Caki2 (cell line): ENCODE results near the gene MARCHF7. TPM values are rescaled to one million over a fixed set of nuclear protein-coding genes. Genes with fewer than 3 reads are reported as not detected.
A peak's percentile ranks its signal among the peaks of the same experiment; 100 is the strongest.

Experiments
- DNase-seq: peaks from one replicate; pipeline ENCODE4 v3.0.0-alpha.2; 2015; ENCODE audit warnings: low read depth
- in situ Hi-C: cut with HindIII; loops from 2 replicates; pipeline ENCODE4 v1.10.0; 2016; ENCODE audit warnings: low sequenced_read_pairs, low pct_unique_long_range_greater_than_20kb, mixed read lengths
- total RNA-seq: library from RNA; depleted of rRNA; stranded (reverse); fragments of >200 nt; shearing (Covaris generic); gene quantifications from 2 replicates; pipeline ENCODE4 v1.2.3, GENCODE V29; 2014; ENCODE audit warnings: low replicate concordance; rRNA removed

MARCHF7 gene
- total RNA-seq, 1 experiment from 2014 or later = 74.2 TPM

GRCh38 chr2:159750873-159751272 is 38.6 kb downstream of the MARCHF7 start:
- in situ Hi-C loops = no loop called here
- DNase-seq = no peak

- no peak for DNase-seq
- in situ Hi-C loops = no loop called here
Measured at GRCh38 chr2:159753797-159754196, 41.5 kb downstream of the MARCHF7 start.

DNA sequence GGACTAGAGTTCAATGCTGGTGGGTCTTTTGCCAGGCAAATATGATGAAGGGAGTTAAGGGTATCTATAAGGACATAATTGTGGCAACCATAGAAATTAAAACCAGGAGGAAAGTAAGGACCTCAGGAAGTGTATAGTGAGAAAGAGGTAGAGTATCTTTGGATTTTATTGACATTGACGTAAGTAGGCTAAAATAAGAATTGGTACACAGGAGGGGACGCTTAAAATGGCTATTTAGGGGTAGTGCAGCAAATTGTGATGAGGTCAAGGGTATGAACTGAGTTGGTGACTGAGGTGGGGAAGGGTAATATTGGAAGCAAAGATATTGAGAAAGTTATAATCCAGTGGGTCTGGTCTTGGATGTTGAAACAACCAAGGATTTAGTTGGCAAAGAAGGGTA is 42.7 kb downstream of the MARCHF7 start:
- in situ Hi-C loops = no loop called here

DNA sequence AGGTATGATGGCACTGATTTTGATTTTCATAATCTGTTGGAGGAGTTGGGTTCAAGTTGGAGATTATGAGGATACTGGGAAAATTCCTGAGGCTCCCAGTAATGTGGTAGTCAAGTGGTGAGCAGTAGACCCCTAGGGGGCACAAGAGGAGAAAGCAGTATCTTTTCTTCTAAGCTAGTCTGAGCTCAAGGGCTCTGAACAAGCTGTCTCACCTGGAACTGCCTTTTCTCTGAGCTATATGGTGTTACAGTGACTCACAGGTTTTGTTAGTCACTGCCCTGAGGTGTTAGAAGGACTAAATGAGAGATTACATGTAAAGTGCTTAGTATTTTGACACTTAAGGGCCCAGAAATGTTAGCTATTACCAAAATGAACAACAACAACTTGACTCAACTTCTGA is 43.5 kb downstream of the MARCHF7 start:
- peak; percentile 70 for DNase-seq

More for the DNA sequence above, 42.7 kb downstream of the MARCHF7 start:
- no peak for DNase-seq

GRCh38 chr2:159758239-159758638 is 45.9 kb downstream of the MARCHF7 start:
- in situ Hi-C loops = no loop called here
- DNase-seq = no peak

More for the DNA sequence above, 43.5 kb downstream of the MARCHF7 start:
- in situ Hi-C loops = no loop called here

DNA sequence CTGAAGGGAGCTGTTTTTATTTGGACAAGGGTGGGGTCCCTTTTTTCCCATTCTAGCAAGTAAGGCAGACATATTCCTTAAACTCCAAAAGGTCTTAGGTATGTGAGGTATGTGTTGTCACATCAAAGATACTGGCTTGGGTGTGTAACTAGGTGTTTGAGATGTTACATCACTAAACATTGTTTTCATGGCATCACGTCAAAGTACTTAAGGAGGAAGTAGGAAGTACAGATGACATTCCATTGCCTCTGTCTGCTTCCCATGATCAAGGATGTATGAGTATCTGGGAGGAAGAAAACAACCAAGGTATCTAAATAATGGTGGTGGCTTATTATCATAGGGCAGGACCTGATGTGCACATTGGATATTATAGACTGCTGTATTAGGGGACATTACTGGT is 46.4 kb downstream of the MARCHF7 start:
- in situ Hi-C loops = no loop called here
- no peak for DNase-seq

DNA sequence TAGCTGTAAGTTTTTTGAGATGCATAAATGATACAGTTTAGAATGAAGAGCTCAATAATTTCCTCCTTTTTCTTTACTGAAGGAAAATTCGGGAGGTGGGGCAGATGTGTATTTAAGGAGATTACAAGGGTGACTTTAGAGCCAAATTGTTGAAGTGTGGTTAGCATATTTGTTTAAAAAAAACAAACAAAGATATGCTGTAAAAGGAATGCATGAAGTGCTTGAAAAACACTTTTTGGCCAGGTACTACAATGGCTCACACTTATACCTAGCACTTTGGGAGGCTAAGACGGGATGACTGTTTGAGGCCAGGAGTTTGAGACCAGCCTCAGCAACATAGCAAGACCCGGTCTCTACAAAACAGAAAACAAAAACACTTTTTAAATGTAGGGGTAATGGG is 47.3 kb downstream of the MARCHF7 start:
- no peak for DNase-seq
- in situ Hi-C loops = no loop called here

GRCh38 chr2:159760326-159760725 is 48.0 kb downstream of the MARCHF7 start:
- DNase-seq = no peak
- in situ Hi-C loops = no loop called here

DNA sequence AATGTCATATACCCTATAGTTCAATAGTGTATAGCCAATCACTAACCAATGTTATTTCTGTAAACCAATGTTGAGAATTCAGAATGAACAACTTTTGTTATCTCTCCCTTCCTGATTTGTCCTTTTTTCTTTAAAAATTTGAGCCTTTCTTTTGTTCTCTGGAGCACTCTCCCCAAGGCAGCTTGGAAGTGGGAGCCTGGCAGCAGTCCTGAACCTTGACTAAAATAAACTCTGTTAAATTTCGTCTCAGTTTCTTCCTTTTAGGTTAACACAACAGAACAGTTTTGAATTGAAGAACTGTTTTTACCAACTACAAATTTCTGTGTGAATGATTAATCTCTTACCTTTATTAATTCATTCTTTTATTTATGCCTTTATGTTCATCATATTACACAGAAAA is 49.8 kb downstream of the MARCHF7 start:
- DNase-seq = no peak
- in situ Hi-C loops = no loop called here

Other genes with a start within 250 kb of the MARCHF7 start
- gene BAZ2B, start 96.0 kb upstream of the MARCHF7 start, total RNA-seq = 8.4 and 10.4 TPM in 2 replicates
- gene CD302, start 85.7 kb downstream of the MARCHF7 start, total RNA-seq = not detected in 2 replicates
- 0.30 TPM in 1 of 2 replicates, not detected in the other for gene LY75, start 192.2 kb downstream of the MARCHF7 start, total RNA-seq